GM15510 (cell line): ENCODE measurements around the gene ARF1.
A peak's percentile ranks its signal among the peaks of the same experiment; 100 is the strongest.

ENCODE experiments used
- POLR2A ChIP-seq: IDR thresholded peaks from 3 replicates; pipeline ENCODE4 v1.6.1; 2011; ENCODE audit warnings: borderline replicate concordance; ENCODE audit not compliant: insufficient read length; ENCODE audit errors: extremely low read depth

The ARF1 gene

GRCh38 chr1:228062085-228062791, 20.3 kb upstream of the ARF1 start:
- no peak for TF ChIP-seq POLR2A

- no peak for TF ChIP-seq POLR2A
Observed at GRCh38 chr1:228062812-228063211, 19.7 kb upstream of the ARF1 start.

GRCh38 chr1:228063251-228064191, 19.0 kb upstream of the ARF1 start:
- no peak for TF ChIP-seq POLR2A

- TF ChIP-seq POLR2A: no peak
Observed at GRCh38 chr1:228064296-228064695, 18.2 kb upstream of the ARF1 start.

- no peak for TF ChIP-seq POLR2A
Observed at GRCh38 chr1:228064741-228065542, 17.6 kb upstream of the ARF1 start.

- no peak for TF ChIP-seq POLR2A
Observed at GRCh38 chr1:228065543-228066347, 16.8 kb upstream of the ARF1 start.

- TF ChIP-seq POLR2A: no peak
Observed at GRCh38 chr1:228066416-228066815, 16.1 kb upstream of the ARF1 start.

GRCh38 chr1:228066891-228067654, 15.4 kb upstream of the ARF1 start:
- no peak for TF ChIP-seq POLR2A

GRCh38 chr1:228068359-228068758, 14.1 kb upstream of the ARF1 start:
- no peak for TF ChIP-seq POLR2A

- no peak for TF ChIP-seq POLR2A
Observed at GRCh38 chr1:228070173-228070572, 12.3 kb upstream of the ARF1 start.

GRCh38 chr1:228070851-228071250, 11.7 kb upstream of the ARF1 start:
- TF ChIP-seq POLR2A: no peak

GRCh38 chr1:228071839-228072657, 10.5 kb upstream of the ARF1 start:
- no peak for TF ChIP-seq POLR2A

GRCh38 chr1:228072658-228073043, 9.9 kb upstream of the ARF1 start:
- TF ChIP-seq POLR2A: peak; percentile 11
